Mucosa of stomach (tissue), 1 donor: ENCODE measurements around the gene ADK.

ENCODE experiments used
- H3K27me3 ChIP-seq: one replicate; pipeline ENCODE4 v1.7.0; 2013; ENCODE audit warnings: mild to moderate bottlenecking, low read length; ENCODE audit not compliant: control insufficient read depth, insufficient read depth
- H3K36me3 ChIP-seq: one replicate; pipeline ENCODE4 v1.7.0; 2013; ENCODE audit warnings: low read length; ENCODE audit not compliant: control insufficient read depth, insufficient read depth
- H3K4me1 ChIP-seq: one replicate; pipeline ENCODE4 v1.7.0; 2013; ENCODE audit warnings: mild to moderate bottlenecking, low read length; ENCODE audit not compliant: control insufficient read depth, insufficient read depth
- H3K4me3 ChIP-seq: one replicate; pipeline ENCODE4 v1.7.0; 2013; ENCODE audit warnings: low read length
- H3K9ac ChIP-seq: one replicate; pipeline ENCODE4 v1.7.0; 2013; ENCODE audit warnings: mild to moderate bottlenecking, low read length, moderate library complexity
- H3K9me3 ChIP-seq: one replicate; pipeline ENCODE4 v1.7.0; 2013; ENCODE audit warnings: mild to moderate bottlenecking, low read length, moderate library complexity; ENCODE audit not compliant: control insufficient read depth
- donor health status: Pancreatic carcinoma.

The ADK gene

DNA sequence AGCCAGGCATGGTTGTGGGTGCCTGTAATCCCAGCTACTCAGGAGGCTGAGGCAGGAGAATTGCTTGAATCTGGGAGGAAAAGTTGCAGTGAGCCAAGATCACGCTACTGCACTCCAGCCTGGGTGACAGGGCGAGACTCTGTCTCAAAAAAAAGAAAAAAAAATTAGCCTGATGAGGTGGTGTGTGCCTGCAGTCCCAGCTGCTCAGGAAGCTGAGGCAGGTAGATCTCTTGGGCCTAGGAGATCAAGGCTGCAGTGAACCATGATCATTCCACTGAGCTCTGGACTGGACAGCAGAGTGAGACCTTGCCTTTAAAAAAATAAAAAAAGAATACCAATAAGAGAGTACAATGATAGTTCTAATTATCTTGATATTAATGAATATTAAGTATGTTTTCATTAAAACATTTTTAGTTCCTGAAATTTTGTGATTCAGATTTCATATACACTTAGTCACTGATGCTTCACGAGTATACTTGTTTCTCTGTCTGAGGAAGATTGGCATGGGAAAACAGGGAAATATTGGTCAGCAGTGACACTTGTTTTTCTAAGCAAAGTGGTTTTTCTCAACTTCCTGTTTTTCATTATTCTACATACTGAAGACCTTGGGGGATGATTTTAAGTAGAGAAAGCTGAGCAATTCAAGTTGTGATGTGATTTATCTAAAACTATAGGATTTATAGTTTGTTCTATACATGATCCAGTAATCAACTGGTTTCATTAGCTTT, 76.8 kb downstream of the ADK start:
- Histone ChIP-seq H3K27me3 (no peaks in the 10 kb centered on the region), H3K36me3 (no peaks in the 10 kb centered on the region), H3K9ac (no peak overlapping the region), H3K4me1 (no peaks in the 10 kb centered on the region), H3K4me3 (no peak overlapping the region), H3K9me3 (no peaks in the 10 kb centered on the region)

- no peaks in the 10 kb centered on the region for H3K27me3 ChIP-seq
- H3K9me3 ChIP-seq, result no peaks in the 10 kb centered on the region
- H3K4me1 ChIP-seq, result no peaks in the 10 kb centered on the region
- H3K4me3 ChIP-seq, result no peak overlapping the region
- H3K36me3 ChIP-seq, result no peaks in the 10 kb centered on the region
- no peak overlapping the region for H3K9ac ChIP-seq
These were observed 80.4 kb downstream of the ADK start for GRCh38 chr10:74231375-74231774.

GRCh38 chr10:74233281-74233680, 82.3 kb downstream of the ADK start:
- Histone ChIP-seq H3K9ac (no peak overlapping the region), H3K27me3 (no peaks in the 10 kb centered on the region), H3K9me3 (no peaks in the 10 kb centered on the region), H3K4me3 (no peak overlapping the region), H3K36me3 (no peaks in the 10 kb centered on the region), H3K4me1 (no peaks in the 10 kb centered on the region)

GRCh38 chr10:74234569-74234968, 83.5 kb downstream of the ADK start:
- H3K27me3 ChIP-seq, result no peaks in the 10 kb centered on the region
- no peaks in the 10 kb centered on the region for H3K36me3 ChIP-seq
- H3K4me3 ChIP-seq, result no peak overlapping the region
- H3K4me1 ChIP-seq, result peaks cover 5% of the 10 kb centered on the region
- H3K9ac ChIP-seq, result no peak overlapping the region
- no peaks in the 10 kb centered on the region for H3K9me3 ChIP-seq

DNA sequence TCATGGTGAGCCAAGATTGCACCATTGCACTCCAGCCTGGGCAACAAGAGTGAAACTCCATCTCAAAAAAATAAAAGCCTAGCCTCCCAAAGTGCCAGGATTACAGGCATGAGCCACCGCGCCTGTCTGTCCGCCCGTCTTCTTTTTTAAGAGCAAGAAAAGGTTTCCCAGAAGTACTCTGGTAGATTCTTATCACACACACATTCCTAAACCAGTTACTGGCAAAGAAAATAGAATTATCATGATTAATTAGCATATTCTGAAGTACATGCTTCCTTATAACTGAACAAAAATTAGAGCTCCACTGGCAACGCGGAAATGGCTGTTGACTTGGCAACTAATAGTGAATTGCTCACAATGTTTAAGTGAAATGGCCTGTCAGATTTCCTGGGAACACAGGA, 87.0 kb downstream of the ADK start:
- no peaks in the 10 kb centered on the region for H3K9me3 ChIP-seq
- H3K4me3 ChIP-seq, result no peak overlapping the region
- no peak overlapping the region for H3K9ac ChIP-seq
- H3K4me1 ChIP-seq, result peaks cover 9% of the 10 kb centered on the region
- H3K36me3 ChIP-seq, result no peaks in the 10 kb centered on the region
- no peaks in the 10 kb centered on the region for H3K27me3 ChIP-seq

DNA sequence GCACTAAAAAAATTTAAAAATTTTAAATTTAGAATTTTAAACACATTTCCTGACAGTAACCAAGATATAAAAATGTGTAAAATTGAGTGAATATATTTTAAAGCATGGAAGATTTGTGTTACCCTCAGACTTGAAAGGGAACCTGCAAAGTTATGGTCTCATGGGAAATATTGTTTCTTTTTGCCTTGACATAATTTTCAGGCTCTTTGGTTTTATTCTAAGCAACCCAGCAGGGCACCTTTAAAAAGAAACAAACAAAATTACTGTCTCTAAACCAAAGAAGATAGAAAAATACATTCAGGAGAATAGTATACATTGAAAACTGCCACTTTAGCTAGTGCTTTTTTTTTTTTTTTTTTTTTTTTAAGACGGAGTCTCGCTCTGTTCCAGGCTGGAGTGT, 87.5 kb downstream of the ADK start:
- H3K9me3 ChIP-seq, result no peaks in the 10 kb centered on the region
- peaks cover 9% of the 10 kb centered on the region for H3K4me1 ChIP-seq
- no peaks in the 10 kb centered on the region for H3K36me3 ChIP-seq
- H3K27me3 ChIP-seq, result no peaks in the 10 kb centered on the region
- H3K9ac ChIP-seq, result no peak overlapping the region
- no peak overlapping the region for H3K4me3 ChIP-seq

- Histone ChIP-seq H3K27me3 (no peaks in the 10 kb centered on the region), H3K9ac (no peak overlapping the region), H3K4me3 (no peak overlapping the region), H3K36me3 (no peaks in the 10 kb centered on the region), H3K9me3 (no peaks in the 10 kb centered on the region), H3K4me1 (peaks cover 9% of the 10 kb centered on the region)
These were observed 92.0 kb downstream of the ADK start for GRCh38 chr10:74243067-74243466.

DNA sequence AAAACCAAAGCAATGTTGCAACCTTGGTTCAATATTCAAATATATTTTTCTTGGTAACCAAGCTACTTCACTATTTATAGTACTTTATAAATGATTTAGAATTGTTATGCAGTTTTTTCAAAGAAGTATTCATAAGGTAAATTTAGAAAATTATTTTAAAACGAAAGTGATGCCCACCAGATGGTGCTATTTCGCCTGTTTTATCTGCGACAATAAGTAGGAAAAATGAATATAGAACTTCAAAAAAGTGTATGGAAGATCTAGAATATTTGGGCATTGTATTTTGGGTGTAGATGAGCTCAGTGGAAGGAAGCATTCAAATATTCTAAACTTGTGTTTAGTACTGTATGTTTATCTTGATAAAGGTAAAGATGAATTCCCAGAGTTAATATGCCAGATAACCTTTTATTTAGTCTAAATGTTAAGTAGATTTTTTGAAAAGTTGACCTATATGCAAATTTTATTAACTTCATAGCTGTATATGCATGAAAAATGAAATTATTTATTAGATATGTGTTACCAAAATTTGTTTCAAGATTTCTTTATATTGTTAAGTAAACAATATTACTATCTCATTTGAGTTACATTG, 93.2 kb downstream of the ADK start:
- H3K4me3 ChIP-seq, result no peak overlapping the region
- H3K9me3 ChIP-seq, result no peaks in the 10 kb centered on the region
- peaks cover 4% of the 10 kb centered on the region for H3K4me1 ChIP-seq
- H3K9ac ChIP-seq, result no peak overlapping the region
- no peaks in the 10 kb centered on the region for H3K27me3 ChIP-seq
- H3K36me3 ChIP-seq, result no peaks in the 10 kb centered on the region

GRCh38 chr10:74244807-74245206, 93.8 kb downstream of the ADK start:
- Histone ChIP-seq H3K9ac (no peak overlapping the region), H3K4me3 (no peak overlapping the region), H3K4me1 (peaks cover 4% of the 10 kb centered on the region), H3K9me3 (no peaks in the 10 kb centered on the region), H3K36me3 (no peaks in the 10 kb centered on the region), H3K27me3 (no peaks in the 10 kb centered on the region)

GRCh38 chr10:74246495-74246894, 95.5 kb downstream of the ADK start:
- Histone ChIP-seq H3K4me3 (no peak overlapping the region), H3K36me3 (no peaks in the 10 kb centered on the region), H3K9ac (no peak overlapping the region), H3K4me1 (no peaks in the 10 kb centered on the region), H3K27me3 (no peaks in the 10 kb centered on the region), H3K9me3 (no peaks in the 10 kb centered on the region)

- H3K27me3 ChIP-seq, result no peaks in the 10 kb centered on the region
- no peaks in the 10 kb centered on the region for H3K36me3 ChIP-seq
- no peak overlapping the region for H3K4me3 ChIP-seq
- H3K9ac ChIP-seq, result no peak overlapping the region
- no peaks in the 10 kb centered on the region for H3K9me3 ChIP-seq
- no peaks in the 10 kb centered on the region for H3K4me1 ChIP-seq
These were observed 98.8 kb downstream of the ADK start for GRCh38 chr10:74249865-74250264.

DNA sequence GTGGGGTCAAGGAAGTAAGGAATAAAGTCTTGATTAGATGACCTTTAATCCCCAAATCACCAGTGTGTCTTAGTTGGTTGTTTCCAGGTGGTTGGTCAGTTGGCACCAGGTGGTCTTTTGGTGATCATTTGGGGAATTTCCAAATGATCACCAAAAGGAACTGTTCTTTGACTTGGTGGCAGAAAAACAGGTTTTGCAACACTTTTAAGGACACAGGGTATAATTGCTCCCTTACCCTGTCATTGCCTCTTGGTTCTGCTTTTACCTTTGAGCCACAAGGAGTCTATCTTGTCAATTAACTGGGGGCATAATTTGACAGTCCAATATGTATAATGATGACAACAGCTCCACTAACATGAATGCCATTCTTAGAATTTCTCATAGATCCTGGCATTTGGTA, 104.2 kb downstream of the ADK start:
- no peak overlapping the region for H3K9ac ChIP-seq
- no peaks in the 10 kb centered on the region for H3K27me3 ChIP-seq
- no peaks in the 10 kb centered on the region for H3K9me3 ChIP-seq
- no peak overlapping the region for H3K4me3 ChIP-seq
- H3K4me1 ChIP-seq, result no peaks in the 10 kb centered on the region
- H3K36me3 ChIP-seq, result no peaks in the 10 kb centered on the region
